Measurements from ENCODE around the gene GJC3.

DNA sequence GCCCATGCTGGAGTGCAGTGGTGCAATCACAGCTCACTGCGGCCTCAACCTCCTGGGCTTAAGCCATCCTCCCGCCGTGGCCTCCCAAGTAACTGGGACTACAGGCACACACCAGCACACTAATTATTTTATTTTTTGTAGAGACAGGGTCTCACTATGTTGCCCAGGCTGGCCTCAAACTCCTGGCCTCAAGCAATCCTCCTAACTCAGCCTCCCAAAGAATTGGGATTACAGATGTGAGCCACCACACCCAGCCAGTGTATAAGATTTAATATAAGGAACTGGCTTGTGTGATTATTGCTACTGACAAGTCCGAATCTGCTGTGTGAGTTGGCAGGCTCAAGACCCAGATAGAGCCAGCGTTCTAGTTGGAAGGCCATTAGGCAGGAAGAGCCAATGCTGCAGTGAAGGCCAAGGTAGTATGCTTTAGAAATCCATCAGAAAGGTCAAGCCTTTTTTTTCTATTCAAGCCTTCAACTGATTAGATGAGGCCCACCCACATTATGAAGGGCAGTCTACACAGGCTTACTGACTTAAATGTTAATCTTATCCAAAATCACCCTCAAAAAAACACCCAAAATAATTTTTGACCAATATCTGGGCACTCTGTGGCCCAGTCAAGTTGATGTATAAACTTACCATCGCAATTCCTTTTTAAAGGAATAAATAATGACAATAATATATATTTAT, 29.4 kb downstream of the GJC3 start:
- TF ChIP-seq EP300 (IDR thresholded peaks at IDR 0.05) (no peak), POLR2AphosphoS5 (IDR thresholded peaks at IDR 0.05) (no peak), POLR2A (IDR thresholded peaks at IDR 0.05) (no peak)
- TF ChIP-seq, protein P1, sequence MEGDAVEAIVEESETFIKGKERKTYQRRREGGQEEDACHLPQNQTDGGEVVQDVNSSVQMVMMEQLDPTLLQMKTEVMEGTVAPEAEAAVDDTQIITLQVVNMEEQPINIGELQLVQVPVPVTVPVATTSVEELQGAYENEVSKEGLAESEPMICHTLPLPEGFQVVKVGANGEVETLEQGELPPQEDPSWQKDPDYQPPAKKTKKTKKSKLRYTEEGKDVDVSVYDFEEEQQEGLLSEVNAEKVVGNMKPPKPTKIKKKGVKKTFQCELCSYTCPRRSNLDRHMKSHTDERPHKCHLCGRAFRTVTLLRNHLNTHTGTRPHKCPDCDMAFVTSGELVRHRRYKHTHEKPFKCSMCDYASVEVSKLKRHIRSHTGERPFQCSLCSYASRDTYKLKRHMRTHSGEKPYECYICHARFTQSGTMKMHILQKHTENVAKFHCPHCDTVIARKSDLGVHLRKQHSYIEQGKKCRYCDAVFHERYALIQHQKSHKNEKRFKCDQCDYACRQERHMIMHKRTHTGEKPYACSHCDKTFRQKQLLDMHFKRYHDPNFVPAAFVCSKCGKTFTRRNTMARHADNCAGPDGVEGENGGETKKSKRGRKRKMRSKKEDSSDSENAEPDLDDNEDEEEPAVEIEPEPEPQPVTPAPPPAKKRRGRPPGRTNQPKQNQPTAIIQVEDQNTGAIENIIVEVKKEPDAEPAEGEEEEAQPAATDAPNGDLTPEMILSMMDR (IDR thresholded peaks at IDR 0.05), result no peak
